ENCODE data around the gene PCGF3. TPM values are rescaled to one million over a fixed set of nuclear protein-coding genes. Genes with fewer than 3 reads are reported as not detected.

The PCGF3 gene
- total and polyA plus RNA-seq, 9 of the 15 experiments (the other 6 are each of a cell fraction or from before 2014, with no cell fraction given) = 2.6 to 46.1 (median 20.3) TPM

DNA sequence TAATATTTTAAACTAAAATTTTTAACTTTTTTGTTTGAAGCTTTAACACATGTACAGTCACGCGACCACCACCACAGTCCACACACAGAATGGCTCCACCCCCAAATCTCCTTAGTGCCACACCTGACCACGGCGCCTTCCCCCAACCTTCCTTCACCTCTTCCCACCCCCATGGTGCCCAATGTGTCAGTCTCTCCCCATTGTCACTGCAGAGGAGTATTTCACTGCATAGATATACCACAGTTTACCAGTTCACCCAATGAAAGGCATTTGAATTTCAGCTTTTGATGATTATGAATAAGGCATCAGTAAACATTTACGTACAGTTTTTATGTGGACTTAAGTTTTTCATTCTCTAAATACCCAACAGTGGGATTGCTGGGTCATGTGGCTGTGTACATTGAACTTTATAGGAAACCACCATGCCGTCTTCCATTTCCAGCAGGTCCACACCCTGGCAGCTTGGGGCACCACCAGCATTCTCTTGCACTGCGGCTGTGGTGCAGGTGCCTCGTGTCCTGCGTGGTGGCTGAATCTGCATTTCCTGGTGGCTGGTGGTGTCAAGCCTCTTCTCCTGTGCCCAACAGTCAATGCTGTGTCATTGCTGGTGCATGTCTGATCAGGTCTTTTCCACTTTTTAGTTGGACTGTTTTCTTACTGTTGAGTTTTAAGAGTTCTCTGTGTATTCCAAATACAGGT is 71.3 kb downstream of the PCGF3 start:
- DNase-seq (ENCODE audit: extremely low read depth in 1 of 4, low spot score in 3 of 4) (no peak), FAIRE-seq (no peak), ATAC-seq (no peak)
- Histone ChIP-seq H3K79me2 (ENCODE audit: control insufficient read depth, insufficient read depth, low read length) (peaks cover 92% of the 10 kb centered on the region), H3K4me1 (replicated peaks in 1 of 2; ENCODE audit: control insufficient read depth in 2 of 2, insufficient read depth in 2 of 2, low read length in 2 of 2) (peaks cover 6 to 26% of the 10 kb centered on the region in 2 experiments; a peak in 4 of 5 replicates), H3K4me3 (no peak overlapping the region), H3K9ac (ENCODE audit: insufficient read depth in 1 of 2, low read depth in 2 of 2, low read length in 2 of 2) (0 out of 4 replicates have a peak overlapping the region, but pooled peaks of 1 of the 2 experiments have one; percentile 55), H3K27me3 (ENCODE audit: control insufficient read depth in 2 of 2, insufficient read depth in 2 of 2, low read length in 2 of 2) (no peaks in the 10 kb centered on the region), H4K20me1 (replicated peaks; ENCODE audit: control insufficient read depth, insufficient read depth, low read length) (peaks cover 4% of the 10 kb centered on the region; the same call in 1 of the 2 replicates), H3K36me3 (ENCODE audit: control insufficient read depth, insufficient read depth, low read length) (peaks cover 85% of the 10 kb centered on the region), H3K4me2 (ENCODE audit: insufficient read depth, low read length) (no peak overlapping the region; the same call in 1 of the 2 replicates), H3K27ac (ENCODE audit: extremely low read depth, low read depth, low read length) (no peak overlapping the region), H3K9me3 (replicated peaks; ENCODE audit: control insufficient read depth, insufficient read depth, low read depth, low read length) (peaks cover 3% of the 10 kb centered on the region), H3K9me1 (ENCODE audit: control insufficient read depth, insufficient read depth, low read length) (no peaks in the 10 kb centered on the region), H2AFZ (ENCODE audit: low read depth, low read length) (no peak overlapping the region)
- CTCF ChIA-PET (ENCODE audit: low intra/inter-chr PET ratio) = no interaction called here
- 98% methylated on average over 9 of the region's 9 CpGs for WGBS (ENCODE audit: insufficient coverage, low coverage, missing lambda C conversion rate)
- TF ChIP-seq NCOA6 (IDR thresholded peaks at IDR 0.05) (no peak), STAG1 (CRISPR knock-in tag; IDR thresholded peaks at IDR 0.05; ENCODE audit: borderline replicate concordance) (no peak), POLR2G (IDR thresholded peaks at IDR 0.05; ENCODE audit: low read depth, low read length) (peak; percentile 54), POLR2B (IDR thresholded peaks at IDR 0.05; ENCODE audit: low read depth, partially characterized antibody) (peak; percentile 27), SUPT5H (IDR thresholded peaks at IDR 0.05) (peak; percentile 36; the same call in 1 of the 2 replicates), POLR2AphosphoS2 (IDR thresholded peaks at IDR 0.05; ENCODE audit: low read length) (0 out of 2 replicates have a peak, but pooled peaks have one; percentile 27), POLR2A (conservative IDR thresholded peaks at IDR 0.05) (0 out of 2 replicates have a peak, but pooled peaks have one; percentile 22), ELF1 (tag; IDR thresholded peaks at IDR 0.05) (no peak), HMGN3 (IDR thresholded peaks at IDR 0.05; ENCODE audit: borderline replicate concordance, extremely low read depth, insufficient read length, low read depth, low read length) (no peak), TAF9B (IDR thresholded peaks at IDR 0.05; ENCODE audit: partially characterized antibody) (no peak), TRIM24 (IDR thresholded peaks at IDR 0.05) (no peak), RBM17 (IDR thresholded peaks at IDR 0.05; ENCODE audit: borderline replicate concordance, low read depth, low read length) (no peak), RBFOX2 (IDR thresholded peaks at IDR 0.05; ENCODE audit: low read depth, low read length) (peak; percentile 35; the same call in 1 of the 2 replicates)
- intact Hi-C loops (cut with micrococcal nuclease) (no loop called here), in situ Hi-C loops (cut with MboI) (no loop called here)
- POLR2A ChIA-PET = interaction anchor here (0.7 to 3.0 kb wide), 3 partner anchors 11 to 63 kb away, joined by 3 to 17 read pairs (median 3); no protein-coding TSS in a partner anchor
- BruUV-seq (replicated peaks) = no TSS peak

Measured in K562 (cell line).